C4-2B (cell line): ENCODE measurements around the gene ETV6.

Source experiments
- H3K27ac ChIP-seq: fragments of 450-650 bp; 2 replicates; pipeline ENCODE4 v1.5.1; 2017
- ZFX ChIP-seq: fragments of 450-650 bp; IDR thresholded peaks from 2 replicates; pipeline ENCODE4 v1.6.1; 2017
- TF ChIP-seq, protein P1 (sequence below): fragments of 450-650 bp; conservative IDR thresholded peaks from 2 replicates; pipeline ENCODE4 v1.5.1; 2017; ENCODE audit warnings: mild to moderate bottlenecking

The ETV6 gene

DNA sequence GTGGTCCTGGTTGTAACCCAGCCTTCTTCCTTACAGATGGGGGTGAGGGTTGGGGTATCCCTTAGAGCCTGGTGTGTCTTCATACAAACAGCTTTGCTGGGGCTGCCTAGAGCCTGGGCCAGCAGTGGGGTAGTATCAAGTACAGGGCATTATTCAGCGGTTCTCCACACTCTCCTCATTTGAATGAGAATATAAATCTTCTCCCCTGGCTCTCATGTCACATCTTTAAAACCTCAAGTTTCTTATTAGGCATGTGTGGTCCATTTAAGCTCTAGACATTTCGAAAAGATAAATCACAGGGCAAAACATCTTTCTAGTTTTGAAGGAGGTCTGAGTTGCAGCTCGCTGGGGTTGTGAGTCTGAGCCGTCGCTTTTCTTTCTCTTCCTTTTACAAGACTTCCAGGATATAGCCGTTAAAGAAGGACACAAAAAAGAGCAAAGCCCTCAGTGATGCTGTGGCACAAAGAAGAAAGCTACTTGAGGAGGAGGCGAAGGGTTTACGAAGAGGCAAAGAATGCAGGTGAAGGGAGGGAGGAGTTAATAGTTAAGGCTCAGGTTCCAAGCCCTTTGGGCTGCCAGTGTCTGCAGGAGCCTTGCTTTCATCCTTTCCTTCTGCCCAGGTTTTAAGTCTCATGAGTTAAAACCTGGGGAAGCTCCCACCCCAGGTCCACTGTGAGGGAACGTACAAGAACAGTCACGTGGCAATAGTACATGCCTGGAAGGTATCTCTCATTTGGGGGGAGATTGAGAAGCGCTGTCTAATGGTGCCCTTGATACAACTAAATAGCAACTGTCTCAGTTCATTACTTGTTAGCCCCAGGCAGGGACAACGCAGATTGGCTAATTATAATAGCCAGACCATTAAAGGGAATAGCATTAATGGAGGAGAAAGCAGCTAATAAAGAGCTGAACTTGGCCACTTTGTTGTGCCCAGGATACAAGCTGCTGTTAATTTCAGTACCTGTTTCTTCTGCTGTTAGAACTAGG lies 94.2 kb downstream of the ETV6 start:
- TF ChIP-seq ZFX, result no peak
- TF ChIP-seq, protein P1, sequence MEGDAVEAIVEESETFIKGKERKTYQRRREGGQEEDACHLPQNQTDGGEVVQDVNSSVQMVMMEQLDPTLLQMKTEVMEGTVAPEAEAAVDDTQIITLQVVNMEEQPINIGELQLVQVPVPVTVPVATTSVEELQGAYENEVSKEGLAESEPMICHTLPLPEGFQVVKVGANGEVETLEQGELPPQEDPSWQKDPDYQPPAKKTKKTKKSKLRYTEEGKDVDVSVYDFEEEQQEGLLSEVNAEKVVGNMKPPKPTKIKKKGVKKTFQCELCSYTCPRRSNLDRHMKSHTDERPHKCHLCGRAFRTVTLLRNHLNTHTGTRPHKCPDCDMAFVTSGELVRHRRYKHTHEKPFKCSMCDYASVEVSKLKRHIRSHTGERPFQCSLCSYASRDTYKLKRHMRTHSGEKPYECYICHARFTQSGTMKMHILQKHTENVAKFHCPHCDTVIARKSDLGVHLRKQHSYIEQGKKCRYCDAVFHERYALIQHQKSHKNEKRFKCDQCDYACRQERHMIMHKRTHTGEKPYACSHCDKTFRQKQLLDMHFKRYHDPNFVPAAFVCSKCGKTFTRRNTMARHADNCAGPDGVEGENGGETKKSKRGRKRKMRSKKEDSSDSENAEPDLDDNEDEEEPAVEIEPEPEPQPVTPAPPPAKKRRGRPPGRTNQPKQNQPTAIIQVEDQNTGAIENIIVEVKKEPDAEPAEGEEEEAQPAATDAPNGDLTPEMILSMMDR, result no peak
- no peak overlapping the region for H3K27ac ChIP-seq

DNA sequence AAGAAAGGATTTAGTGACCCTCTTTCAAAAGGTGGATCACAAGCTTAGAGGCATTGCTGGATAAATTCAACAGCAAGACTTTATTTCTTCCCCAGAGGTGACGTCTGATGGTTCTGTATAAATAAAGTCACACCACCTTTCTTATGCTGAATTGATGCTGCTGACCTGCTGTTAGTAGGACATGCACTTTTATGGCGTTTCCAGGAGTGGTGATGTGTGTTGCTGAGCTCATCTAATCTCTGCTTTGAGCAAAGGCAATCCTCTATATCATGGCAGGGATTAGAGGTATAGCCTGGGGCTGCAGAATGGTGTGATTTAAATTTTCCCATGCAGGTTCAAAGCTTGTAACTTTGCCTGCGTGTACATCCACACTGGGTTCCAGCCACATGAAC lies 94.9 kb downstream of the ETV6 start:
- H3K27ac ChIP-seq, result no peak overlapping the region
- no peak for TF ChIP-seq ZFX
- TF ChIP-seq, protein P1, result no peak

DNA sequence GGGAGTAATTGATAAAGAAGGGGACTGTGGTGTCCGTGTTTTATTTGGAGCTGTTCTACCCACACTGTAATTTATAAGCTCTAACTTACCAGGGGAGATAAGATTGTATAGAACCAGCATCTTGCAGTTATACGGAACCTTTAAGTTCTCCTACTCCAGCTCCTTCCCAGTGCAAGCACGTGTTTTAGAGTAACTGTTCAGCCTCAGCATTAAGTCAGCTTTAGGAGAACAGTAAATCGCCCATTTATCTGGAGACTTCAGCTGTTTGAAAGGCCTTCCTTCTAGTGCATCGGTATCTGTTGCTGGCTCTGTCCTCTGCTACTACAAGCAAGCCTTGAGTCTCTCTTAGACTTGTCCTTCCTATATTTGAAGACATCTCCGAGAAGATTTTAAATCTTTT lies 95.6 kb downstream of the ETV6 start:
- no peak overlapping the region for H3K27ac ChIP-seq
- no peak for TF ChIP-seq ZFX
- TF ChIP-seq, protein P1, result no peak

DNA sequence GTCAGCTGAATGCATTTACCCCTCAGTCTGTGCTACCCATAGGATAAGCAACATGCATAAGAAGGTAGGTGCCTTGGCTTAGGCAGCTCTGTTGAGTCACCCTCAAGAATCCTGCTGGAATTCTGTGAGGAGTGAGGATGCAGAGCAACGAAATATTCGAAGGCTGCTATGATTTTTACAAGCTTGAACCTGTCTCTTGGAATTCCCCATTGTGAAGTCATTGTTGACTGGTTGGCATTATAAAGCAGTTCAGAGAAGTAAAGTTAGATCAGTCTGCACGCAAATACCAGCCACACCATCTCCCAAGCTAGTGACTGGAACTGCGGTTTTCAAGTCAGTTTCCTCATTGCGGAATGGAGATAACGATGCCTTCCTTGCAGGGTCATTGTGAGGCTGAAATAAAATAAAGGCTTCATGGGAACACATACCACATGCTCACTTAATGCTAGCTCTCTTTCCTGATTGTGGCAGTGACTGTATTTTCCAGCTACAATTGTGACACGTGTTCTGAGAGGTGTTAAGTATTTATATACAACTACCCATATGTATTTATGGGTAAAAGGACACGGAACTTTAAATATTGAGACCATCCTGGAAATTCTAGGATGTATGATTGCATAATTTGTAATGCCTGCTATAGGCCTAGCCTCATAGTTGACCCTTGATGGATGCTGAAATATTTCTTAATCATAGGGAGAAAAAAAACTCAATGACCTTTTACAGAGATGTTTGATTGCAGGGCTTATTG lies 96.7 kb downstream of the ETV6 start:
- TF ChIP-seq ZFX, result no peak
- TF ChIP-seq, protein P1, result no peak
- no peak overlapping the region for H3K27ac ChIP-seq

DNA sequence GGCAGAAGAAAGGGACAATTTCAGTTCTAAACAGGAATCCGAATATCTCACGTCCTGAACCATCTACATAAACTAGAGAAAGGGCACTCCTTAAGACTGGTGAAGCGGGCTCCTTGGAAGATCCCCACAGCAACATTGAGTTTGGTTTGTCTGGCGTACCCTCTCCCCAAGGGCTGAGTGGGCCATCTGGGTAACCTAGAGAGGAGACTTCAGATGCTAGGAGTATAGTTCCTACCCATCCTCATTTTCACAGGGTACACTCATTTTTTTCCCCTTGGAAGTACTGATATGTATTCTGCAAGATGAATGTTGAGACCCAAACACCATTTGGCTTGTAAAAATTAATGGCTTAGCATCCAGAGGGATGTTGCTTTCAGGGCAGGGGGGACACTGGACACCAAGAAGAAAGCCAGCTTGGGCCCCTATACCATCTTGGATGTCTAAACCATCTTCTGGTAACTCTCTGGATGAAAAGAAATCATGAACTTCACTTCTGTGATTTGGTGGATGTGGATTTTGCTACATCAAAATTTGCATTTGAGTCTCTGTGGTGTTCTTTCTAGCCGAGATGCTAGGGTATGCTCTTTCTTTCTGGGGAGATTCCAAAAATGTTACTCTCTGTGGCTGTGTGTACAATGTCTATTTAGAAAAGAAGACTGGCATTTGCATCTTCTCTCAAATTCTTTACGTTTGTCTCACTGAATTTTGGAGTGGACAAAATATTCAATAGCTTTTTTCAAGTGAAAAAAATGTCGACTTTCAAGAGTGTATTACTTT lies 97.7 kb downstream of the ETV6 start:
- no peak for TF ChIP-seq ZFX
- TF ChIP-seq, protein P1, result no peak
- no peak overlapping the region for H3K27ac ChIP-seq

DNA sequence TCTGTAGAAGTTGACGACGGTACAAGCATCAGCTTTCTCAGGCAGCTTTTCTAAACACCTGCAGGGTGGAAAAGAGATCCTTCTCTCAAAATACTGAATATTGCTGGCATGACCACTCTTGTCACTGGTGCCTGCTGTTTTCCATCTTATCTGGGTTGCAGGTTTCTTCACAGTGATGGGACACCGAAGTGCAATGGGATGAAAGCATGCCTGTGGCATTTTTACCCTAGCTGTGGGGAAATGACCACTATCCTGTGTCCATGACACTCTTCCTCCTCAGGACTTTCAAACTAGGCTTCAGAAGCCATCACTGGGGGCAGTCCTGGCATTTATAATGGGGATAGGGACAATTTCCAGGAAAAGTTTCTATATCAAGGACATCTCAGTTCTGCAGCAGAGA lies 98.5 kb downstream of the ETV6 start:
- TF ChIP-seq, protein P1, result no peak
- TF ChIP-seq ZFX, result no peak

More for the DNA sequence above, 98.5 kb downstream of the ETV6 start:
- H3K27ac ChIP-seq, result no peak overlapping the region
